GM15510 (cell line): ENCODE results near the gene SLC9C2.

Experiments used
- POLR2A ChIP-seq: IDR thresholded peaks from 3 replicates; pipeline ENCODE4 v1.6.1; 2011; ENCODE audit warnings: borderline replicate concordance; ENCODE audit not compliant: insufficient read length; ENCODE audit errors: extremely low read depth

Gene SLC9C2

GRCh38 chr1:173603056-173603591, at the start of gene SLC9C2:
SLC9C2 (minus strand) TSS chr1:173603072; CDS start chr1:173601776, 1,296 bp downstream.
- TF ChIP-seq POLR2A = no peak

GRCh38 chr1:173648880-173649605, 46.2 kb upstream of the SLC9C2 start:
- no peak for TF ChIP-seq POLR2A

- TF ChIP-seq POLR2A = no peak
These were observed 43.8 kb upstream of the SLC9C2 start for GRCh38 chr1:173646656-173647055.

GRCh38 chr1:173639102-173639501, 36.2 kb upstream of the SLC9C2 start:
- no peak for TF ChIP-seq POLR2A

- TF ChIP-seq POLR2A = no peak
These were observed 35.5 kb upstream of the SLC9C2 start for GRCh38 chr1:173638043-173639021.

- TF ChIP-seq POLR2A = no peak
These were observed 32.2 kb upstream of the SLC9C2 start, which contains the start of gene TEX50 for GRCh38 chr1:173635116-173635515. TEX50 (plus strand) TSS chr1:173635338; CDS start chr1:173635522, 184 bp downstream.

GRCh38 chr1:173628888-173629287, 26.0 kb upstream of the SLC9C2 start:
- TF ChIP-seq POLR2A = no peak

- TF ChIP-seq POLR2A = no peak
These were observed 24.4 kb upstream of the SLC9C2 start for GRCh38 chr1:173627269-173627668.

GRCh38 chr1:173616859-173617258, 14.0 kb upstream of the SLC9C2 start:
- no peak for TF ChIP-seq POLR2A

- no peak for TF ChIP-seq POLR2A
These were observed 5.8 kb upstream of the SLC9C2 start for GRCh38 chr1:173608503-173609216.

GRCh38 chr1:173601588-173601987, 1.3 kb downstream of the SLC9C2 start:
- no peak for TF ChIP-seq POLR2A

- TF ChIP-seq POLR2A = no peak
These were observed 6.6 kb downstream of the SLC9C2 start for GRCh38 chr1:173596097-173596825.

- TF ChIP-seq POLR2A = no peak
These were observed 12.3 kb downstream of the SLC9C2 start for GRCh38 chr1:173590557-173590956.
